ENCODE data around the gene IRX4. TPM values are rescaled to one million over a fixed set of nuclear protein-coding genes. Genes with fewer than 3 reads are reported as not detected.

Gene IRX4
- total and polyA plus RNA-seq, 2 donors (not counting 1 experiment from before 2014, with no cell fraction given), result not detected

GRCh38 chr5:1881731-1882336, 891 bp downstream of the IRX4 start:
- Histone ChIP-seq H3K4me2 (ENCODE audit: extremely low read depth, insufficient read depth, low read length) (no peak overlapping the region), H3K9me3 (ENCODE audit: control insufficient read depth, insufficient read depth, low read depth, low read length) (no peaks in the 10 kb centered on the region), H3K4me1 (ENCODE audit: control insufficient read depth, extremely low read depth, insufficient read depth, low read length) (no peaks in the 10 kb centered on the region), H3K4me3 (replicated peaks in 1 of 4; ENCODE audit: control extremely low read depth in 1 of 4, insufficient read depth in 1 of 4, low read depth in 3 of 4, low read length in 4 of 4) (no peak overlapping the region), H3K36me3 (ENCODE audit: control insufficient read depth, insufficient read depth, low read length) (no peaks in the 10 kb centered on the region), H3K27ac (ENCODE audit: insufficient read depth, low read length) (no peak overlapping the region), H4K20me1 (ENCODE audit: control insufficient read depth, extremely low read depth, insufficient read depth, low read length) (no peaks in the 10 kb centered on the region), H3K79me2 (ENCODE audit: control insufficient read depth, insufficient read depth, low read length) (no peaks in the 10 kb centered on the region), H3K27me3 (ENCODE audit: control insufficient read depth, insufficient read depth, low read length) (peaks cover 82% of the 10 kb centered on the region), H3K9ac (ENCODE audit: insufficient read depth, low read length) (no peak overlapping the region), H2AFZ (ENCODE audit: low read length) (no peak overlapping the region)
- peak; percentile 69 for TF ChIP-seq EZH2 (IDR thresholded peaks at IDR 0.05; ENCODE audit: low read length, missing control alignments)
- no peak for TF ChIP-seq CTCF (conservative IDR thresholded peaks at IDR 0.05 in 1 of 2, IDR thresholded peaks at IDR 0.05 in 1 of 2; ENCODE audit: low read depth in 1 of 2, low read length in 2 of 2)
- no peak for DNase-seq (ENCODE audit: low read depth in 2 of 2)

GRCh38 chr5:1881098-1881572, 1.6 kb downstream of the IRX4 start:
- H3K27me3 ChIP-seq (ENCODE audit: control insufficient read depth, insufficient read depth, low read length), result peaks cover 84% of the 10 kb centered on the region
- no peaks in the 10 kb centered on the region for H3K4me1 ChIP-seq (ENCODE audit: control insufficient read depth, extremely low read depth, insufficient read depth, low read length)
- H3K36me3 ChIP-seq (ENCODE audit: control insufficient read depth, insufficient read depth, low read length), result no peaks in the 10 kb centered on the region
- no peak overlapping the region for H3K4me2 ChIP-seq (ENCODE audit: extremely low read depth, insufficient read depth, low read length)
- no peak overlapping the region for H3K9ac ChIP-seq (ENCODE audit: insufficient read depth, low read length)
- H3K27ac ChIP-seq (ENCODE audit: insufficient read depth, low read length), result no peak overlapping the region
- no peak for DNase-seq (ENCODE audit: low read depth in 2 of 2)
- H3K4me3 ChIP-seq (replicated peaks in 1 of 4; ENCODE audit: control extremely low read depth in 1 of 4, insufficient read depth in 1 of 4, low read depth in 3 of 4, low read length in 4 of 4), result no peak overlapping the region
- H3K9me3 ChIP-seq (ENCODE audit: control insufficient read depth, insufficient read depth, low read depth, low read length), result no peaks in the 10 kb centered on the region
- no peaks in the 10 kb centered on the region for H4K20me1 ChIP-seq (ENCODE audit: control insufficient read depth, extremely low read depth, insufficient read depth, low read length)
- no peak for TF ChIP-seq CTCF (conservative IDR thresholded peaks at IDR 0.05 in 1 of 2, IDR thresholded peaks at IDR 0.05 in 1 of 2; ENCODE audit: low read depth in 1 of 2, low read length in 2 of 2)
- TF ChIP-seq EZH2 (IDR thresholded peaks at IDR 0.05; ENCODE audit: low read length, missing control alignments), result no peak
- no peak overlapping the region for H2AFZ ChIP-seq (ENCODE audit: low read length)
- no peaks in the 10 kb centered on the region for H3K79me2 ChIP-seq (ENCODE audit: control insufficient read depth, insufficient read depth, low read length)

- Histone ChIP-seq H4K20me1 (ENCODE audit: control insufficient read depth, extremely low read depth, insufficient read depth, low read length) (no peaks in the 10 kb centered on the region), H3K27ac (ENCODE audit: insufficient read depth, low read length) (no peak overlapping the region), H3K79me2 (ENCODE audit: control insufficient read depth, insufficient read depth, low read length) (no peaks in the 10 kb centered on the region), H3K27me3 (ENCODE audit: control insufficient read depth, insufficient read depth, low read length) (peaks cover 84% of the 10 kb centered on the region), H3K4me3 (replicated peaks in 1 of 4; ENCODE audit: control extremely low read depth in 1 of 4, insufficient read depth in 1 of 4, low read depth in 3 of 4, low read length in 4 of 4) (no peak overlapping the region), H3K9me3 (ENCODE audit: control insufficient read depth, insufficient read depth, low read depth, low read length) (no peaks in the 10 kb centered on the region), H2AFZ (ENCODE audit: low read length) (no peak overlapping the region), H3K36me3 (ENCODE audit: control insufficient read depth, insufficient read depth, low read length) (no peaks in the 10 kb centered on the region), H3K9ac (ENCODE audit: insufficient read depth, low read length) (no peak overlapping the region), H3K4me2 (ENCODE audit: extremely low read depth, insufficient read depth, low read length) (no peak overlapping the region), H3K4me1 (ENCODE audit: control insufficient read depth, extremely low read depth, insufficient read depth, low read length) (no peaks in the 10 kb centered on the region)
- no peak for DNase-seq (ENCODE audit: low read depth in 2 of 2)
- no peak for TF ChIP-seq EZH2 (IDR thresholded peaks at IDR 0.05; ENCODE audit: low read length, missing control alignments)
- no peak for TF ChIP-seq CTCF (conservative IDR thresholded peaks at IDR 0.05 in 1 of 2, IDR thresholded peaks at IDR 0.05 in 1 of 2; ENCODE audit: low read depth in 1 of 2, low read length in 2 of 2)
Observed at GRCh38 chr5:1880377-1881025, 2.2 kb downstream of the IRX4 start.

Measured in fibroblast of lung (primary cell).